T-helper 1 cell treated with Interleukin-12 subunit alpha and Interleukin-12 subunit beta and Interleukin-4 antibody, amounts not matched to agents 30 μg/mL and 1 μg/mL, for 36 hours (primary cell): ENCODE measurements around the gene ADARB1.

ENCODE experiments used
- H3K27ac Mint-ChIP-seq: one replicate; pipeline ENCODE4 v1.8.0; 2021; ENCODE audit warnings: mild to moderate bottlenecking, mixed read lengths
- H3K27me3 Mint-ChIP-seq: one replicate; pipeline ENCODE4 v1.8.0; 2021; ENCODE audit warnings: low read depth, mixed read lengths
- H3K36me3 Mint-ChIP-seq: one replicate; pipeline ENCODE4 v1.8.0; 2021; ENCODE audit warnings: low read depth, mixed read lengths
- H3K4me1 Mint-ChIP-seq: one replicate; pipeline ENCODE4 v1.8.0; 2021; ENCODE audit warnings: low read depth, mixed read lengths
- H3K4me3 Mint-ChIP-seq: one replicate; pipeline ENCODE4 v1.8.0; 2021; ENCODE audit warnings: mild to moderate bottlenecking, moderate library complexity, mixed read lengths
- H3K9me3 Mint-ChIP-seq: one replicate; pipeline ENCODE4 v1.8.0; 2021; ENCODE audit warnings: mixed read lengths

ADARB1 gene

DNA sequence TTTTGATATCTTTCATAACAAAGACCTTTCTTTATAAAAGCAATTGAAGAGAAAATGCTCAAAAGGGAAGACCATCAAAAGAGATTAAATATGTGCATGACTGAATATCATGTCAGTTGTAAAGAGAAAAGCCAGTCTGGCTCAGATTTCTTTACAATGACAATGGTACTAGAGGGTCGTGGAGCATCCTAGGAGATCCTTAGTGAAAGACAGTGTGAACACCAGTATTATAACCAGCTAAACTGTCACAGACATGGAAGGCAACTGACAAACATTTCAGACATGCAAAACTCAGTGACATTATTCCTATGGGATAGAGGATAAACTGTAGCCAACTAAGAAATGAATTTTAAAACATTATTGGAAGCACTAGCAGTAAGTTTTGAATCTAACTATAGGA, 27.1 kb upstream of the ADARB1 start:
- Mint-ChIP-seq H3K4me1 (no peaks in the 10 kb centered on the region), H3K27ac (no peak overlapping the region), H3K4me3 (no peak overlapping the region), H3K9me3 (peaks cover 13% of the 10 kb centered on the region), H3K27me3 (peaks cover 38% of the 10 kb centered on the region), H3K36me3 (no peaks in the 10 kb centered on the region)

DNA sequence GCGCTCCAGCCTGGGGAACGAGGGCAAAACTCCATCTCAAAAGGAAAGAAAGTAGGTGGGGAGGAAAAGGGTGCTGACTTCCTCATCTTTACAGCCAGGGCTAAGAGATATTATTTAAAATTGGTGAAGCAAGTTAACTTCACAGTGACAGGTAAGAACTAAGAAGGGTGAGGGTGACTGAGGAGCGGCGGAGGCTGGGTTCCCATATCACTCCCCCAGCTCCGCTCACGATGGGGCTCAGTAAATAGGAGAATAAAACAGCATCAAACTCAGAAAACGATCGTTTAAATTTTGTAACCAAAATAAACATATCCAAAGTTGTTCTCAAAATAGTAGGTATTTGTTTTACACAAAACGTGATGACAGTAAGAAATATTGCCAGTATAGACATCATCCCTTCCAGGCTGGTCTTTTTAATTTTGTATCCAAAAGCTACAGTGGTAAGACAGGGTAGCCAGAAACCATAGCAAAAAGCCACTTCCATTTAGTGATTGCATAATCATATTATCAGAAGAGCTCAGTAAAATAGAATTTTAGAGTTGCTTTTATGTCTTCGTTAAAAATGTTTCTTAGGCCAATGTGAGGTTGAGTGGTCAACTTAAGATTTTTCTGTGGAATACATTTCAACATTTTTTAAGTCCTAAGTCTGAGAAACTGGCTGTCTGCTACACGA, 26.2 kb upstream of the ADARB1 start:
- no peak overlapping the region for H3K27ac Mint-ChIP-seq

DNA sequence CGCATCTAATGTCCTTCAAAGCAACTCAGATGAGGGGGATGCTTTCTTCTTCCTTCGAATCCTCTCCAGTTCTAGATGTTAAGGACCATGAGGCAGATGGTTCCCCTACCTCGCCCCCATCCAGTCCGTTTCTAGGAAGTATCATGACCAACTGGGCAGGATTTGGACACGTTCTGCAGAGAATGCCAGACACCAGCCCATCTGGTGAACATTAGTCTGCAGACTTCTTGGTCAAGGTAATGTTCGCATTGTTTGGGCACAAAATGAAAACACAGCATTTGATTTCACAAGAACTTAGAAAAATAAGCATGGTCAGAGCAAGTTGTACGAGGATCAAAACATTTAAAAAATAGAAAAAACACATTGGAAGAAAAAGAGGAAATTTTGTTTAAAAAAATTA, 25.4 kb upstream of the ADARB1 start:
- Mint-ChIP-seq H3K27ac (no peak overlapping the region), H3K4me3 (no peak overlapping the region), H3K9me3 (peaks cover 13% of the 10 kb centered on the region), H3K27me3 (peaks cover 38% of the 10 kb centered on the region), H3K36me3 (no peaks in the 10 kb centered on the region), H3K4me1 (no peaks in the 10 kb centered on the region)

More for the DNA sequence above, 26.2 kb upstream of the ADARB1 start:
- Mint-ChIP-seq H3K9me3 (peaks cover 13% of the 10 kb centered on the region), H3K27me3 (peaks cover 38% of the 10 kb centered on the region), H3K36me3 (no peaks in the 10 kb centered on the region), H3K4me1 (no peaks in the 10 kb centered on the region), H3K4me3 (no peak overlapping the region)

GRCh38 chr21:45049714-45050344, 24.6 kb upstream of the ADARB1 start:
- Mint-ChIP-seq H3K4me3 (no peak overlapping the region), H3K4me1 (no peaks in the 10 kb centered on the region), H3K36me3 (no peaks in the 10 kb centered on the region), H3K27ac (no peak overlapping the region), H3K27me3 (peaks cover 34% of the 10 kb centered on the region), H3K9me3 (peaks cover 13% of the 10 kb centered on the region)

DNA sequence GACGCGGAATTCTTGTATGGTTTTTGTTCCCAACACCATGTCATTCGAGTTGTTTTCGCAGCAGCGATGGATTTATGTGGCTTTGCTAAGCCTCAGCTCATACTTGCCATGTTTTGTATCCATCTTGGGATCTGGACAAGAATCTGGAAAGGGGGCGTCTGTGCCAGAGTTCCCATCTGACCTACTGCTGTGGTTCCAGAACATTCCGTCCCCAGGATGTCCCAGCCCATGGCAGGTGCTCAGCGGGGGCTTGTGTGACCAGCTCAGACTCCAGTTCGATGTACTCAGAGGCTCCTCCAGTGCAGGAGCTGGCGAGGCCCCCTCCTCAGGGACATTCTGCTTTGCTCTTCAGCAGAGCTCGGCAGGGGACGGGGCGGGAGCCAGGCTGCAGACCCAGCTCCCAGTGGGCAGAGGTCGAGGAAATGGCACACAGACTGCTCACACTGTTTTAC, 24.0 kb upstream of the ADARB1 start:
- H3K9me3 Mint-ChIP-seq: peaks cover 13% of the 10 kb centered on the region
- H3K27me3 Mint-ChIP-seq: peaks cover 33% of the 10 kb centered on the region
- no peaks in the 10 kb centered on the region for H3K4me1 Mint-ChIP-seq
- H3K36me3 Mint-ChIP-seq: no peaks in the 10 kb centered on the region
- H3K4me3 Mint-ChIP-seq: no peak overlapping the region
- H3K27ac Mint-ChIP-seq: no peak overlapping the region

- Mint-ChIP-seq H3K27ac (no peak overlapping the region), H3K27me3 (peaks cover 34% of the 10 kb centered on the region), H3K4me1 (no peaks in the 10 kb centered on the region), H3K36me3 (no peaks in the 10 kb centered on the region), H3K4me3 (no peak overlapping the region), H3K9me3 (peaks cover 13% of the 10 kb centered on the region)
These were observed 23.4 kb upstream of the ADARB1 start for GRCh38 chr21:45050797-45051489.

DNA sequence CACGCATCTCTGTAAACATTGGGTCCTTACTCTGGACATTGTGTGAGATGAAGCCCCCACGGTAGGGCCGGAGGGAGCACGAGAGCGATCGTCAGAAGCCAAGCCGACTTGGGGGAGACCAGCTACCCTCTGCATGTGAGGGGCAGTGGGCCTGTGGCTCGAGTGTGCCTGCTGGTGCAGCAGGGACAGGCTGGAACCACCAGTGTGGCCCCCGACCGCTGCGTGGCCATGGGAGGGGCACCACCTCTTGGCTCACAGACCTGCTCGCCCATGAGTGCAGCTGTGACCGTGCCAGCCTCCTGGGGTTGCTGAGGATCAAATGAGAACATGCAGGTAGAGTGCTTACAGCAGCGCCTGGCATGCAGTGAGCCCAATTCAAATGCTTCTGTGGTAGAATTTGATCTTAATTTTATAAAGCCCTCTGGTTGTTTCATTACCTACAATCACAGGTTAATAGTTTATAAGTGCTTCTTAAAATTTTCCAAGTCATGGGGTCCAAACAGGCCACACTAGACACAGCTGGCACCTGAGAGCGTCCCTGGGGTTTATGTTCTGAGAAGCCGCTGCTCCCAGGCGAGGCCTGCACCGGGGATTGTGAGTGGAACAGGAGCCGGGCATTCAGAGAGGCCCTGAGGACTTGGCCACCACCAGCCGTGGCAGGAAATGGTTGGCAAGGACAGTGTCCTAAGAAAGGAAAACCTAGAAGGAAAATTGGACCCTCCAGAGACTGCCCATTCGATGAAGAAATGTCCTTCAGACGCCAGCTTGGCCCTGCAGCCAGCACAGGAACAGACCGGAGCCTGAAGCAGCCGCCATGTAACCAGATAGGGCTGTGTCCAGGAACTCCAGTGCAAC, 22.6 kb upstream of the ADARB1 start:
- H3K4me1 Mint-ChIP-seq: no peaks in the 10 kb centered on the region
- H3K36me3 Mint-ChIP-seq: no peaks in the 10 kb centered on the region
- peaks cover 36% of the 10 kb centered on the region for H3K27me3 Mint-ChIP-seq
- peaks cover 9% of the 10 kb centered on the region for H3K9me3 Mint-ChIP-seq
- H3K4me3 Mint-ChIP-seq: no peak overlapping the region
- H3K27ac Mint-ChIP-seq: no peak overlapping the region

GRCh38 chr21:45052960-45053359, 21.4 kb upstream of the ADARB1 start:
- Mint-ChIP-seq H3K4me3 (no peak overlapping the region), H3K27ac (no peak overlapping the region), H3K36me3 (no peaks in the 10 kb centered on the region), H3K27me3 (peaks cover 34% of the 10 kb centered on the region), H3K9me3 (no peaks in the 10 kb centered on the region), H3K4me1 (no peaks in the 10 kb centered on the region)

DNA sequence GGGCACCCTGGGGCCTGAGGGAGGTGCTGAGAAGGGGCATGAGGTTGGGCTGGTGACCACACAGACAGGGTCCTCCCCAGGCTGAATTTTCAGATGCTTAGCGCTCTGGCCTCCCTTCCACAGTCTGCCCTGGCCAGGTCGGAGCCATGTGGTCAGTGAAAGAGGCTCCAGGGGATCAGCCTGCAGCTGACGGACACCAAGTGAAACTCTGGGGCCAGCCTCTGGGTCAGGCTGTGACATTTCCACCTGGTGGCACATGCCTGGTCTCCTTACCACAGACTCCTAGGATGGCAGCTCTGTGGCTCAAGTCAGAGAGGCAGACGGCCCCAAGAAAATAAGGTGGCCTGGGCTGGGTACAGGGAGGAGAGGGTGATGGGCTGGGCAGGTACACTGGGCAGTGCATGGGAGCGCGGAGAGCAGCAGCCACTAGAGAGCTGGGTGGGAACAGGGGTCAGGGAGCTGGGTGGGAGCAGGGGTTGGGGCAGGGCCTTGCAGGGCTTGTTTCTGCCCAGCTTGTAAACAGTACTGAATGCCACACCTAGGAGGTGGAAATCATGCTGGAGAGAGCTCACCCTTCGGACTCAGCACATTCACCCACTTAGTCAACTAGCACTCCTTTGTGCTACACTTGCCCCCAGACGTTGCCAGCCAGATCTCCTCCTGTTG, 20.7 kb upstream of the ADARB1 start:
- H3K27me3 Mint-ChIP-seq: peaks cover 31% of the 10 kb centered on the region
- H3K4me1 Mint-ChIP-seq: no peaks in the 10 kb centered on the region
- no peak overlapping the region for H3K27ac Mint-ChIP-seq
- H3K4me3 Mint-ChIP-seq: no peak overlapping the region
- no peaks in the 10 kb centered on the region for H3K36me3 Mint-ChIP-seq
- no peaks in the 10 kb centered on the region for H3K9me3 Mint-ChIP-seq

DNA sequence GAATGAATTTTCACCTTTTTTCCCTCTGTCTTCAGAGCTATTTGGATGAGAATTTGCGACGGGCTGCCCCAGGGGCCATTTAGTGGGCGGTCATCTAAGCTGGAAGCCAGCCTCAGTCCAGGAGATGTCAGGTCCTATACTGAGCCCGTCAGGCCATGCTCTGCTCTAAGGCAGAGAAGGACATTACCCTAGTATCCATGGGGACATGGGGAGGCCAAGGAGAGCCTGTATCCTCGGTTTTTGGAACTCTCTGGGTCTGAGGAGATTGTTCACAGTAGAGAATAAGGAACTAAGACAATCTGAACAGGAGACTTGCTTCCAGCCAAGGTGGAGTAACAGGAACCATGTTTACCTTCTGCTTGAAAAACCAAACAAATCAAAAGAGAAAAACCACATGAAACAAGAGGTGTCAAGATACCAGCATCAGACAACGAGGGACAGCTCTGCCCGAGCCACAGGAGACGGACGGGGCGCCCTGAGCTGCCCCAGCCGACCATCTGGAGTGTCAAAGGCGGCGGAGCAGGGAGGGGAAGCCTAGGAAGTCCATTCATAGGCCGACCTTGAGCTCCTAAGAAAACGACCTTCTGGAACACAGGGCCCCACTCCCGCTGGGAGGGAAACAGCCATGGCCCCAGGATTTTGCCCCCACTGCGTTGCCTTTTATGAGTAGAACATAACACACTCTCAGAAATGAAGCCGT, 20.0 kb upstream of the ADARB1 start:
- Mint-ChIP-seq H3K4me3 (no peak overlapping the region), H3K4me1 (no peaks in the 10 kb centered on the region), H3K36me3 (no peaks in the 10 kb centered on the region), H3K9me3 (no peaks in the 10 kb centered on the region), H3K27me3 (peaks cover 27% of the 10 kb centered on the region), H3K27ac (no peak overlapping the region)

- no peaks in the 10 kb centered on the region for H3K9me3 Mint-ChIP-seq
These were observed 19.3 kb upstream of the ADARB1 start for GRCh38 chr21:45054927-45055612.

GRCh38 chr21:45055861-45056260, 18.5 kb upstream of the ADARB1 start:
- Mint-ChIP-seq H3K36me3 (no peaks in the 10 kb centered on the region), H3K4me3 (no peak overlapping the region), H3K27ac (no peak overlapping the region), H3K27me3 (peaks cover 24% of the 10 kb centered on the region), H3K9me3 (no peaks in the 10 kb centered on the region), H3K4me1 (no peaks in the 10 kb centered on the region)

More at GRCh38 chr21:45054927-45055612, 19.3 kb upstream of the ADARB1 start:
- Mint-ChIP-seq H3K36me3 (no peaks in the 10 kb centered on the region), H3K4me3 (no peak overlapping the region), H3K27me3 (peaks cover 22% of the 10 kb centered on the region), H3K4me1 (no peaks in the 10 kb centered on the region), H3K27ac (no peak overlapping the region)

DNA sequence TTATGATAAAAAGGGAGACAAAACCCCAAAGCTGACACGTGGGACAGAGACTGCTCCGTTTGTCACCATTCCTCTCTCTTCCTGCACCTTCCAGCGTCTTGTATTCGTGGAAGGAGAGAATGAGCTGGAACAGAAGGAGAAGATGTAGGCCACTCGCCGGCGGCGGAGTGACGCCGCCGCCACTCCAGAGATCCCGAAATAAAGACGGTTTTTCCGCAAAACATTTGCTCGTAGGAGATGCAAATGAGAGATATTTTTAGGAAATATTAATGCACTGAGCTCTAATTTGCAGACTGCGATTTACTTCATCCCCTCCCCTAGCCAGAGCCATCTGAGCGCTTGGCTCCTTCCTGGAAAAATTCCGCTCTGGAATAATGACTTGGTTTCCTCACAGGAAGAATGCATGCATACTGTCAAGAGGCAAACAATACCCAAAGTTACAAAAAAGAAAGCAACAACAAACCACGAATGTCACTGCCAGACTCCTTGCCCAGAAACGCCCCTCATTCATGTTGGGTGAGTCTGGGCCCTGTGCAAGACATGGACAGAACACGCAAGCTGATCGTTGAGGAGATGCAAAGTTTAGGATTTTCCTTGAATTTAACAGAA, 18.0 kb upstream of the ADARB1 start:
- no peak overlapping the region for H3K27ac Mint-ChIP-seq
- H3K27me3 Mint-ChIP-seq: peaks cover 28% of the 10 kb centered on the region
- H3K36me3 Mint-ChIP-seq: no peaks in the 10 kb centered on the region
- no peaks in the 10 kb centered on the region for H3K4me1 Mint-ChIP-seq
- no peak overlapping the region for H3K4me3 Mint-ChIP-seq
- H3K9me3 Mint-ChIP-seq: no peaks in the 10 kb centered on the region
